HepG2 (cell line): Measurements from ENCODE around the gene ADAMTSL3. TPM values are rescaled to one million over a fixed set of nuclear protein-coding genes. Genes with fewer than 3 reads are reported as not detected.

Experiments used
- ATAC-seq: fragments of 200-7000 bp; cut with Tn5 transposase; 3 replicates; pipeline ENCODE4 v1.9.1; 2020; ENCODE audit warnings: mild to moderate bottlenecking, moderate library complexity
- BruUV-seq: library from RNA; stranded (reverse); fragments of 400-500 nt; replicated peaks from 2 replicates; lab custom pipeline; 2021; lab: Mats Ljungman, UMichigan
- CTCF ChIA-PET: fragments of 300-600 bp; formaldehyde crosslinking; extraction: SDS; loops from one replicate; lab custom pipeline; 2021; ENCODE audit warnings: low total read pairs, inconsistent platforms, low intra/inter-chr PET ratio; lab: Yijun Ruan, JAX
- POLR2A ChIA-PET: fragments of 350-600 bp; sonication (Branson Sonifier 250); formaldehyde crosslinking; loops from one replicate; lab custom pipeline; 2020; ENCODE audit warnings: antibody characterized with exemption, inconsistent platforms; lab: Yijun Ruan, JAX
- DNase-seq: peaks from one replicate; pipeline ENCODE4 v3.0.0-alpha.2; 2015; ENCODE audit warnings: low spot score
- FAIRE-seq: peaks from 3 replicates; lab custom pipeline; 2011; peaks lifted over from hg19 to GRCh38; lab: Jason Lieb, UNC
- H2AFZ ChIP-seq: one replicate; pipeline ENCODE4 v1.6.1; 2011; ENCODE audit warnings: low read length, inconsistent platforms
- H3K27ac ChIP-seq: fragments of 300-600 bp; 3 replicates; pipeline ENCODE4 v1.8.0; 2011; ENCODE audit warnings: mixed run types, mild to moderate bottlenecking, mixed read lengths, low read length, inconsistent platforms; ENCODE audit not compliant: insufficient read depth; ENCODE audit errors: extremely low read length
- H3K27me3 ChIP-seq, 2 experiments: fragments of 200-600 bp in 1 of 2; 2 replicates in 1 of 2; 3 replicates in 1 of 2; pipeline versions ENCODE4 v1.6.0 to v1.8.0; 2011; ENCODE audit warnings: low read length in 2 of 2, mild to moderate bottlenecking in 2 of 2, moderate library complexity in 2 of 2, inconsistent platforms in 1 of 2; ENCODE audit not compliant: insufficient read depth in 2 of 2, control insufficient read depth in 1 of 2
- H3K36me3 ChIP-seq, 2 experiments: fragments of 200-600 bp in 1 of 2; replicated peaks in 1 of 2; 2 replicates in 1 of 2; 3 replicates in 1 of 2; pipeline versions ENCODE4 v1.5.1 to v1.8.0; 2011; ENCODE audit warnings: low read length in 2 of 2, inconsistent platforms in 1 of 2; ENCODE audit not compliant: insufficient read depth in 2 of 2, control insufficient read depth in 1 of 2
- H3K4me1 ChIP-seq: 2 replicates; pipeline ENCODE4 v1.5.1; 2012; ENCODE audit warnings: low read length, inconsistent platforms; ENCODE audit not compliant: insufficient read depth
- H3K4me2 ChIP-seq: 2 replicates; pipeline ENCODE4 v1.6.0; 2011; ENCODE audit warnings: low read depth, low read length, inconsistent platforms
- H3K4me3 ChIP-seq, 3 experiments: fragments of 200-600 bp in 1 of 3; sonication (generic), shearing (Covaris generic) in 1 of 3; replicated peaks in 1 of 3; 2 replicates each; pipeline ENCODE4 v1.5.1; 2011 to 2016; ENCODE audit warnings: low read length in 3 of 3, inconsistent platforms in 2 of 3, low read depth in 2 of 3, mild to moderate bottlenecking in 2 of 3, control low read depth in 1 of 3, mixed read lengths in 1 of 3; ENCODE audit not compliant: insufficient read depth in 1 of 3
- H3K79me2 ChIP-seq: one replicate; pipeline ENCODE4 v1.6.1; 2011; ENCODE audit warnings: low read length, inconsistent platforms; ENCODE audit not compliant: insufficient read depth
- H3K9ac ChIP-seq: 2 replicates; pipeline ENCODE4 v1.6.0; 2011; ENCODE audit warnings: mild to moderate bottlenecking, low read depth, low read length, inconsistent platforms; ENCODE audit not compliant: insufficient read depth
- H3K9me3 ChIP-seq: 2 replicates; pipeline ENCODE4 v1.5.1; 2012; ENCODE audit warnings: mild to moderate bottlenecking, low read length
- H4K20me1 ChIP-seq: 2 replicates; pipeline ENCODE4 v1.6.0; 2011; ENCODE audit warnings: inconsistent platforms, mild to moderate bottlenecking, low read length, moderate library complexity; ENCODE audit not compliant: insufficient read depth
- AKNA ChIP-seq: sonication (generic); formaldehyde crosslinking; IDR thresholded peaks from 2 replicates; pipeline ENCODE4 v1.4.0; 2020; ENCODE audit warnings: missing genetic modification reagents, borderline replicate concordance
- ARID2 ChIP-seq: sonication (generic); formaldehyde crosslinking; IDR thresholded peaks from 2 replicates; pipeline ENCODE4 v1.8.1; 2022; ENCODE audit warnings: mild to moderate bottlenecking, missing genetic modification reagents, borderline replicate concordance
- CENPT ChIP-seq: sonication (generic); formaldehyde crosslinking; IDR thresholded peaks from 2 replicates; pipeline ENCODE4 v1.8.0; 2022; ENCODE audit warnings: low read depth, mild to moderate bottlenecking, moderate library complexity, missing genetic modification reagents
- DR1 ChIP-seq: sonication (generic); formaldehyde crosslinking; IDR thresholded peaks from 2 replicates; pipeline ENCODE4 v1.8.0; 2021; ENCODE audit warnings: mild to moderate bottlenecking, missing genetic modification reagents, inconsistent platforms
- TEAD3 ChIP-seq: optimal IDR thresholded peaks from 2 replicates; pipeline ENCODE3; 2016; ENCODE audit warnings: borderline replicate concordance
- U2AF1 ChIP-seq: fragments of 200-400 bp; formaldehyde crosslinking; optimal IDR thresholded peaks from 2 replicates; pipeline ENCODE3; 2017; ENCODE audit warnings: mild to moderate bottlenecking, low read depth, low read length
- YEATS2 ChIP-seq: sonication (generic); formaldehyde crosslinking; IDR thresholded peaks from 2 replicates; pipeline ENCODE4 v1.4.0; 2020; ENCODE audit warnings: missing genetic modification reagents, borderline replicate concordance
- ZBTB1 ChIP-seq: sonication (generic); formaldehyde crosslinking; IDR thresholded peaks from 2 replicates; pipeline ENCODE4 v1.4.0; 2020; ENCODE audit warnings: missing genetic modification reagents, borderline replicate concordance
- ZBTB46 ChIP-seq: sonication (generic); formaldehyde crosslinking; IDR thresholded peaks from 2 replicates; pipeline ENCODE4 v1.4.0; 2020; ENCODE audit warnings: mild to moderate bottlenecking, missing genetic modification reagents, borderline replicate concordance
- ZNF24 ChIP-seq: fragments of 450-650 bp; IDR thresholded peaks from 2 replicates; pipeline ENCODE4 v1.6.1; 2017; ENCODE audit warnings: antibody characterized with exemption, mild to moderate bottlenecking
- ZNF841 ChIP-seq: sonication (generic); formaldehyde crosslinking; IDR thresholded peaks from 2 replicates; pipeline ENCODE4 v1.8.1; 2023; ENCODE audit warnings: missing genetic modification reagents, borderline replicate concordance
- WGBS: methylation state at CpG from one replicate; pipeline ENCODE4 v1.1.6; 2017; ENCODE audit warnings: low lambda C conversion rate; 5-methylcytosine and 5-hydroxymethylcytosine counted together
- in situ Hi-C: cut with HindIII; loops from 2 replicates; pipeline ENCODE4 v1.10.0; 2017; ENCODE audit warnings: low pct_unique_long_range_greater_than_20kb; ENCODE audit not compliant: extremely low pct_ligation_motif_present
- intact Hi-C: fragments of 100-400 bp; cut with micrococcal nuclease; formaldehyde crosslinking; loops from one replicate; pipeline ENCODE4 v1.10.0; 2022; ENCODE audit not compliant: unreplicated experiment
- polyA plus RNA-seq, 8 experiments: library from polyadenylated mRNA; depleted of rRNA in 3 of 8; stranded (reverse) in 7 of 8; unstranded in 1 of 8; fragments of >200 nt; fragmentation: Illumina TruSeq in 4 of 8; extraction: Trizol in 4 of 8; gene quantifications; 2 replicates each; pipeline versions ENCODE4 v1.2.1 to v1.2.3, GENCODE V29; 2011 to 2016; ENCODE audit warnings: low read depth in 4 of 8, missing spikeins in 1 of 8, mixed read lengths in 1 of 8; ENCODE audit not compliant: insufficient read depth in 1 of 8
- total RNA-seq, 5 experiments: library from RNA; depleted of rRNA; stranded (reverse); fragments of >200 nt; fragmentation: Illumina TruSeq; extraction: Trizol; gene quantifications; 2 replicates each; pipeline ENCODE4 v1.2.3, GENCODE V29; 2016; ENCODE audit warnings: low read depth in 1 of 5

Gene ADAMTSL3
- total and polyA plus RNA-seq, 2 of the 13 experiments (the other 11 are each of a cell fraction or from before 2014, with no cell fraction given) = 0.04 to 0.09 TPM

GRCh38 chr15:83980637-83981036 lies 326.7 kb downstream of the ADAMTSL3 start:
- in situ Hi-C loops (no loop called here), intact Hi-C loops (no loop called here)
- Histone ChIP-seq H3K9me3 (peaks cover 14% of the 10 kb centered on the region), H3K27me3 (peaks cover 0 to 1% of the 10 kb centered on the region in 2 experiments; a peak in 2 of 5 replicates), H2AFZ (no peak overlapping the region), H3K79me2 (no peaks in the 10 kb centered on the region), H3K4me3 (no peak overlapping the region), H3K9ac (no peak overlapping the region), H3K27ac (no peak overlapping the region), H3K36me3 (no peaks in the 10 kb centered on the region), H3K4me2 (no peak overlapping the region), H4K20me1 (no peaks in the 10 kb centered on the region), H3K4me1 (no peaks in the 10 kb centered on the region)
- ATAC-seq (no peak), DNase-seq (no peak), FAIRE-seq (no peak)
- CTCF ChIA-PET = no interaction called here
- POLR2A ChIA-PET = no interaction called here
- WGBS = 3% methylated on average over 4 of the region's 4 CpGs
- TF ChIP-seq CENPT (CRISPR knock-in tag) = no peak
- TF ChIP-seq AKNA (CRISPR knock-in tag) = no peak
- TF ChIP-seq ZNF841 (CRISPR knock-in tag) = no peak
- TF ChIP-seq DR1 (CRISPR knock-in tag) = no peak
- no peak for TF ChIP-seq ZBTB46 (CRISPR knock-in tag)
- TF ChIP-seq ZBTB1 (CRISPR knock-in tag) = no peak
- no peak for TF ChIP-seq U2AF1
- TF ChIP-seq YEATS2 (CRISPR knock-in tag) = no peak
- TF ChIP-seq ZNF24 = no peak
- TF ChIP-seq ARID2 (CRISPR knock-in tag) = no peak
- no peak for TF ChIP-seq TEAD3
- BruUV-seq = no TSS peak
